Activated CD4-positive, CD25-positive, alpha-beta regulatory T cell treated with anti-CD3 and anti-CD28 coated beads, Interleukin-2, amount 50 U/mL, for 16 hours (primary cell): ENCODE data around the gene ANKRD36C.
"Not testable (repeated sequence)": the region's sequence is repeated elsewhere in the genome, so short reads cannot be mapped to it uniquely, and the experiment has no call there.

Source experiments
- DNase-seq: peaks from one replicate; pipeline ENCODE4 v3.0.0-alpha.2; 2020; ENCODE audit warnings: low read depth, low spot score

The ANKRD36C gene

GRCh38 chr2:95799147-95799889 lies 192.3 kb downstream of the ANKRD36C start:
- DNase-seq = not testable (repeated sequence)

- not testable (repeated sequence) for DNase-seq
Measured at GRCh38 chr2:95796249-95797099, 195.2 kb downstream of the ANKRD36C start.

- not testable (repeated sequence) for DNase-seq
Measured at GRCh38 chr2:95793970-95794369, 197.7 kb downstream of the ANKRD36C start.

GRCh38 chr2:95790180-95790579 lies 201.4 kb downstream of the ANKRD36C start:
- DNase-seq = not testable (repeated sequence)

- not testable (repeated sequence) for DNase-seq
Measured at GRCh38 chr2:95789385-95789784, 202.2 kb downstream of the ANKRD36C start.

- DNase-seq = not testable (repeated sequence)
Measured at GRCh38 chr2:95788642-95789041, 203.0 kb downstream of the ANKRD36C start.
